ENCODE results near the gene TP53. TPM values are rescaled to one million over a fixed set of nuclear protein-coding genes. Genes with fewer than 3 reads are reported as not detected.

Gene TP53
- polyA plus RNA-seq, 1 donor (not counting 4 experiments of a cell fraction or from before 2014, with no cell fraction given): 22.0 TPM

GRCh38 chr17:7668482-7668881 is 18.8 kb downstream of the TP53 start:
- no peak overlapping the region for H2AFZ ChIP-seq (ENCODE audit: control insufficient read depth, low read length)
- no peak for DNase-seq (ENCODE audit: low read depth, low spot score)
- H3K27me3 ChIP-seq (ENCODE audit: control insufficient read depth, extremely low read depth, insufficient read depth, low read length): no peaks in the 10 kb centered on the region
- no peak overlapping the region for H3K4me3 ChIP-seq (ENCODE audit: control insufficient read depth in 2 of 3, extremely low read depth in 1 of 3, insufficient read depth in 2 of 3, low read depth in 1 of 3, low read length in 3 of 3)
- H3K79me2 ChIP-seq (ENCODE audit: control insufficient read depth, insufficient read depth, low read length): no peaks in the 10 kb centered on the region
- H3K9me1 ChIP-seq (ENCODE audit: control insufficient read depth, extremely low read depth, insufficient read depth, low read length): no peaks in the 10 kb centered on the region
- FAIRE-seq: no peak
- no peak overlapping the region for H3K4me2 ChIP-seq (ENCODE audit: control insufficient read depth, extremely low read depth, insufficient read depth, low read depth, low read length)
- H3K36me3 ChIP-seq (ENCODE audit: control insufficient read depth in 2 of 2, extremely low read depth in 1 of 2, insufficient read depth in 2 of 2, low read length in 2 of 2): peaks cover 14 to 20% of the 10 kb centered on the region in 2 experiments
- no peak overlapping the region for H3K9ac ChIP-seq (ENCODE audit: control insufficient read depth, extremely low read depth, insufficient read depth, low read length)
- peaks cover under 1% of the 10 kb centered on the region for H3K9me3 ChIP-seq (ENCODE audit: control insufficient read depth, low read depth, low read length)
- H3K27ac ChIP-seq (ENCODE audit: control insufficient read depth, insufficient read depth, low read length): no peak overlapping the region
- no peaks in the 10 kb centered on the region for H4K20me1 ChIP-seq (ENCODE audit: control insufficient read depth, extremely low read depth, insufficient read depth, low read length)
- dilution Hi-C loops (cut with MboI; ENCODE audit: extremely low pct_ligation_motif_present, low sequenced_read_pairs): no loop called here
- H3K4me1 ChIP-seq (ENCODE audit: control insufficient read depth, extremely low read depth, insufficient read depth, low read length): no peaks in the 10 kb centered on the region
- TF ChIP-seq CTCF (optimal IDR thresholded peaks at IDR 0.05 in 1 of 3, IDR thresholded peaks at IDR 0.05 in 1 of 3, conservative IDR thresholded peaks at IDR 0.05 in 1 of 3; ENCODE audit: extremely low read depth in 1 of 3, insufficient read depth in 2 of 3, low read length in 3 of 3): no peak
- TF ChIP-seq EZH2 (IDR thresholded peaks at IDR 0.05; ENCODE audit: low read length): no peak

GRCh38 chr17:7667656-7668406 is 19.5 kb downstream of the TP53 start:
- no peak overlapping the region for H3K27ac ChIP-seq (ENCODE audit: control insufficient read depth, insufficient read depth, low read length)
- no peak overlapping the region for H2AFZ ChIP-seq (ENCODE audit: control insufficient read depth, low read length)
- no peaks in the 10 kb centered on the region for H4K20me1 ChIP-seq (ENCODE audit: control insufficient read depth, extremely low read depth, insufficient read depth, low read length)
- FAIRE-seq (no peak), DNase-seq (ENCODE audit: low read depth, low spot score) (no peak)
- H3K79me2 ChIP-seq (ENCODE audit: control insufficient read depth, insufficient read depth, low read length): no peaks in the 10 kb centered on the region
- H3K4me2 ChIP-seq (ENCODE audit: control insufficient read depth, extremely low read depth, insufficient read depth, low read depth, low read length): no peak overlapping the region
- no peaks in the 10 kb centered on the region for H3K9me1 ChIP-seq (ENCODE audit: control insufficient read depth, extremely low read depth, insufficient read depth, low read length)
- H3K36me3 ChIP-seq (ENCODE audit: control insufficient read depth in 2 of 2, extremely low read depth in 1 of 2, insufficient read depth in 2 of 2, low read length in 2 of 2): peaks cover 12 to 18% of the 10 kb centered on the region in 2 experiments
- dilution Hi-C loops (cut with MboI; ENCODE audit: extremely low pct_ligation_motif_present, low sequenced_read_pairs): no loop called here
- H3K9me3 ChIP-seq (ENCODE audit: control insufficient read depth, low read depth, low read length): no peaks in the 10 kb centered on the region
- no peaks in the 10 kb centered on the region for H3K27me3 ChIP-seq (ENCODE audit: control insufficient read depth, extremely low read depth, insufficient read depth, low read length)
- H3K9ac ChIP-seq (ENCODE audit: control insufficient read depth, extremely low read depth, insufficient read depth, low read length): no peak overlapping the region
- H3K4me3 ChIP-seq (ENCODE audit: control insufficient read depth in 2 of 3, extremely low read depth in 1 of 3, insufficient read depth in 2 of 3, low read depth in 1 of 3, low read length in 3 of 3): no peak overlapping the region
- H3K4me1 ChIP-seq (ENCODE audit: control insufficient read depth, extremely low read depth, insufficient read depth, low read length): no peaks in the 10 kb centered on the region
- no peak for TF ChIP-seq CTCF (optimal IDR thresholded peaks at IDR 0.05 in 1 of 3, IDR thresholded peaks at IDR 0.05 in 1 of 3, conservative IDR thresholded peaks at IDR 0.05 in 1 of 3; ENCODE audit: extremely low read depth in 1 of 3, insufficient read depth in 2 of 3, low read length in 3 of 3)
- TF ChIP-seq EZH2 (IDR thresholded peaks at IDR 0.05; ENCODE audit: low read length): no peak
